GM04504 (cell line): ENCODE data around the gene PAX7.

Experiments used
- DNase-seq: peaks from one replicate; pipeline ENCODE4 v3.0.0-alpha.2; 2012; ENCODE audit warnings: low read depth

The PAX7 gene

GRCh38 chr1:18618546-18619466 lies 11.8 kb upstream of the PAX7 start:
- no peak for DNase-seq

- DNase-seq = no peak
Measured at GRCh38 chr1:18619467-18619835, 11.2 kb upstream of the PAX7 start.

- DNase-seq = no peak
Measured at GRCh38 chr1:18628511-18628910, 2.1 kb upstream of the PAX7 start.

- DNase-seq = no peak
Measured at GRCh38 chr1:18629659-18630510, 761 bp upstream of the PAX7 start.

GRCh38 chr1:18631496-18632217 lies 1.0 kb downstream of the PAX7 start:
- DNase-seq = no peak

GRCh38 chr1:18632218-18632588 lies 1.6 kb downstream of the PAX7 start:
- no peak for DNase-seq

- DNase-seq = no peak
Measured at GRCh38 chr1:18632783-18633421, 2.3 kb downstream of the PAX7 start.

GRCh38 chr1:18633422-18634155 lies 2.9 kb downstream of the PAX7 start:
- DNase-seq = no peak

- DNase-seq = no peak
Measured at GRCh38 chr1:18634276-18634675, 3.6 kb downstream of the PAX7 start.

GRCh38 chr1:18635070-18635577 lies 4.5 kb downstream of the PAX7 start:
- no peak for DNase-seq

GRCh38 chr1:18635891-18636595 lies 5.4 kb downstream of the PAX7 start:
- DNase-seq = no peak

- no peak for DNase-seq
Measured at GRCh38 chr1:18636596-18637508, 6.2 kb downstream of the PAX7 start.

GRCh38 chr1:18637511-18637960 lies 6.9 kb downstream of the PAX7 start:
- no peak for DNase-seq

GRCh38 chr1:18637962-18638834 lies 7.6 kb downstream of the PAX7 start:
- DNase-seq = no peak

- no peak for DNase-seq
Measured at GRCh38 chr1:18638835-18639364, 8.3 kb downstream of the PAX7 start.

- DNase-seq = no peak
Measured at GRCh38 chr1:18639368-18640055, 8.9 kb downstream of the PAX7 start.
